HG03565 (cell line): ENCODE measurements around the gene AHDC1.
A peak's percentile ranks its signal among the peaks of the same experiment; 100 is the strongest.
"Not testable (repeated sequence)": the region's sequence is repeated elsewhere in the genome, so short reads cannot be mapped to it uniquely, and the experiment has no call there.

Experiments used
- ATAC-seq: cut with Tn5 transposase; IDR thresholded peaks from one replicate; pipeline ENCODE4 v1.9.1; 2021; ENCODE audit warnings: mild to moderate bottlenecking, moderate library complexity; ENCODE audit not compliant: unreplicated experiment

AHDC1 gene, protein sequence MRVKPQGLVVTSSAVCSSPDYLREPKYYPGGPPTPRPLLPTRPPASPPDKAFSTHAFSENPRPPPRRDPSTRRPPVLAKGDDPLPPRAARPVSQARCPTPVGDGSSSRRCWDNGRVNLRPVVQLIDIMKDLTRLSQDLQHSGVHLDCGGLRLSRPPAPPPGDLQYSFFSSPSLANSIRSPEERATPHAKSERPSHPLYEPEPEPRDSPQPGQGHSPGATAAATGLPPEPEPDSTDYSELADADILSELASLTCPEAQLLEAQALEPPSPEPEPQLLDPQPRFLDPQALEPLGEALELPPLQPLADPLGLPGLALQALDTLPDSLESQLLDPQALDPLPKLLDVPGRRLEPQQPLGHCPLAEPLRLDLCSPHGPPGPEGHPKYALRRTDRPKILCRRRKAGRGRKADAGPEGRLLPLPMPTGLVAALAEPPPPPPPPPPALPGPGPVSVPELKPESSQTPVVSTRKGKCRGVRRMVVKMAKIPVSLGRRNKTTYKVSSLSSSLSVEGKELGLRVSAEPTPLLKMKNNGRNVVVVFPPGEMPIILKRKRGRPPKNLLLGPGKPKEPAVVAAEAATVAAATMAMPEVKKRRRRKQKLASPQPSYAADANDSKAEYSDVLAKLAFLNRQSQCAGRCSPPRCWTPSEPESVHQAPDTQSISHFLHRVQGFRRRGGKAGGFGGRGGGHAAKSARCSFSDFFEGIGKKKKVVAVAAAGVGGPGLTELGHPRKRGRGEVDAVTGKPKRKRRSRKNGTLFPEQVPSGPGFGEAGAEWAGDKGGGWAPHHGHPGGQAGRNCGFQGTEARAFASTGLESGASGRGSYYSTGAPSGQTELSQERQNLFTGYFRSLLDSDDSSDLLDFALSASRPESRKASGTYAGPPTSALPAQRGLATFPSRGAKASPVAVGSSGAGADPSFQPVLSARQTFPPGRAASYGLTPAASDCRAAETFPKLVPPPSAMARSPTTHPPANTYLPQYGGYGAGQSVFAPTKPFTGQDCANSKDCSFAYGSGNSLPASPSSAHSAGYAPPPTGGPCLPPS (N-terminal part only)

DNA sequence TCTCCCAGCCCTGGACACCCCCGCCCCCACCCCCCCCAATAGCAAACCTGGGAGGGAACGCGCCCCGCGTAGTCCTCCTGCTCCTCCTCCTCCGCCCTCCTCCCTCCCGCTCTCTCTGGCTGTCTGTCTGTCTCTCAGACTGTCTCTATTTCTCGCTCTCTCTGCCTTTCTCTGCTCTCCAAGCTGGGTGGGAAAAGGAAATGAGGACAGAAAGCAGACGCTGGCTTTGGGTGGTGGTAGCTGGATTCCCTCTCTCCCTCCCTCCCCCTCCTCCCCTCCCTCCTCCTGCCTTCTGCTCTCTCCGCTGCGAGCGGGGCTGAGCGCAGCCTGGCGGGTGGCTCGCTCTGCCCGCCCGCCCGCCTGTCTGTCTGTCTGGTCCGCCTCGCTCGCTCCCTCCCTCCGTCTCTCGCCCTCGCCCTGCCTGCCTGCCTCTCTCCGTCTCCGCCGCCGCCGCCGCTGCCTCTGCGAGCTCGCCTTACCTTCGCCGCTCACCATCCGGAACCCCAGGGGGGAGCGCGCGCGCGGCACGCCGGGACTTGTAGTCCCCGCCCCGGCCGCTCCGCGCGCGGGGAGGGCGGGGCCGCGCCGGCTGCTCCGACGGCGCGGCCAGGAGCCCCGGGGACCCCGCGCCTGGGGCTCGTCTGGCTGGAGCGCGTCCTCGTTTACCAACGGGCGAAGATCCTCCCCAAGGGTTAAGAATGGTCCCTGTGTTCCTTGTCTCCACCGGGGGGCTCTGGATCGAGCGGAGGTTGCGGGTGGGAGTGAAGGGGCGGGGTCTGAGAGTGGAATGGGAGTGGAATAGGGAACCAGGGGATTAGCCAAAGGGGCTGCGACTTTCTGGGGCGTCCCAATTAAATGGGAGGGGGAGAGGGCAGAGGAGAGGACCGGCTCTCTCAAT lies at the start of gene AHDC1:
AHDC1 (minus strand) TSS at position 464 of the 898 bp plus-strand sequence. CDS start 52,029 bp downstream, outside the sequence.
- ATAC-seq, result peak; percentile 29

- ATAC-seq, result no peak
These were observed 48.3 kb upstream of the AHDC1 start for GRCh38 chr1:27652111-27652864.

DNA sequence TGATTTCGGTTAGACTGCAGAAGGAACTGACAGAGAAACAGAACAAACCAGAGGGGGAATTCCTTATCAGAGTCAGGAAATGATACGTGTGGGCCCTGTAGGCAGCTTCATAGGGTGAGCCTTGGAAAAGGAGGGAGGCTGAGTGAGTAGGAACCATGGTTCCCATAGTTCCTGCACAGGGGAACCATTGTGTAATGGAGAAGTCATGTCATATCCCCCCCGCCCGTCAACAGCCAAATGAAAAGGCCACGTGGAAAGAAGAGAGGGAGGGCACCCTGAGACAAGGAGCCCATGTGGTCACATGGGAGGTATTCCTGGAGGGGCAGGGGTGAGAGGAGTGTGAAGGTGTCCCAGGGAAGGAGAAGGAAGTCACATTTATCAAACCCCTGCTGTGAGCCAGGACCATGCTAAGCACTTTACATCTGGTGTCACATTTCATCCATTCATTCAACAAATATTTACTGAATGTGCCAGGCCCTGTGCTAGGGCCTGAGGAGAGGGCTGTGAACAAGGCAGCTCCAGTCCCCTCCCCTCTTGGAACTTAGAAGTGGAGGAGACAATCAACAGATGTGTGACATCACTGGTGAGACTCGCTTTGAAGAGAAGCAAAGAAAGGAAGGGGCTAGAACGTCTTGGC lies 46.7 kb upstream of the AHDC1 start:
- no peak for ATAC-seq

- no peak for ATAC-seq
These were observed 46.2 kb upstream of the AHDC1 start for GRCh38 chr1:27650171-27650538.

DNA sequence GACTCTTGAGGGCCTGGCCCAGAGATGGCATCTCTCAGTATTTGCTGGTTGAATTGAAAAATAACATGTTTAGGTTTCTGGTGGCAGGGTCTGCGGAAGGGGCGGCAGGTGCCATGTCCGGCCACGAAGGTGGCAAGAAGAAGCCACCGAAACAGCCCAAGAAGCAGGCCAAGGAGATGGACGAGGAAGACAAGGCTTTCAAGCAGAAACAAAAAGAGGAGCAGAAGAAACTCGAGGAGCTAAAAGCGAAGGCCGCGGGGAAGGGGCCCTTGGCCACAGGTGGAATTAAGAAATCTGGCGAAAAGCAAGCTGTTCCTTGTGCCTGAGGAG lies 45.3 kb upstream of the AHDC1 start:
- no peak for ATAC-seq

GRCh38 chr1:27648602-27649305 lies 44.8 kb upstream of the AHDC1 start:
- no peak for ATAC-seq

DNA sequence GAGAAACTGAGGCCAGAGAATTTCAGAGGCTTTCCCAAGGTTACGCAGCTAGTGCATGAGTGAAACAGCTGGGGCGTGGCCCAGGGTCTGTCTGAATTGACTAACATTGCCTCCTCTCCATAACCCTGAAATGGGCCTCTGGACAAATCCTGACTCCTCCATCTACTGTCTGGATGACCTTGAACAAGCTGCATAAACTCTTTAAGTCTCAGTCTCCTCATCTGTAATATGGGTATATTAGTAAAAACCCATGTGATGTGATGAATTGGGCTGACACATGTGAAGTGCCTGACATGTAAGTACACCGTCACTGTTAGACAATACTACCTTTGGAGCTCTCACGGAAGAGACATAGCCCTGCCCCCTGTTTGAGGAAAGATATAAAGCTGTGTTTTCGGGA lies 43.4 kb upstream of the AHDC1 start:
- ATAC-seq, result no peak

DNA sequence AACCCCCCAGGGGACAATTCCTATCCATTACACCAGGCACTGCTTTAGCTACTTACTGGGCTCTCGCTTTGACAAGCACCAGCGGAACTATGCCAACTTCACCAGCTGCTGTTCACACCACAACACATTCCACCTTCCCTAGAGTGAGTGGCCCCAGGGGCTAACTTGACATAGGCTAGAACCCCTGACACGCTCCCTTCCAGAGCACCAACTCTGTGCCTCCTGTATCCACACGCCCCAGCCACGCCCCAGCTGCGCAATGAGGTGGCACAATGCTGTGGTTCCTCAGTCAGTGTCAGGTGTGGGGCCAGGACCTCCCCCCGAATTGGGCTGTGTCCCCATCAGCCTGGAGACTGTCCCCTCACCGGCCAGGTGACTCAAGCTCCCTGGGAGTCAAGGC lies 42.7 kb upstream of the AHDC1 start:
- ATAC-seq, result no peak

DNA sequence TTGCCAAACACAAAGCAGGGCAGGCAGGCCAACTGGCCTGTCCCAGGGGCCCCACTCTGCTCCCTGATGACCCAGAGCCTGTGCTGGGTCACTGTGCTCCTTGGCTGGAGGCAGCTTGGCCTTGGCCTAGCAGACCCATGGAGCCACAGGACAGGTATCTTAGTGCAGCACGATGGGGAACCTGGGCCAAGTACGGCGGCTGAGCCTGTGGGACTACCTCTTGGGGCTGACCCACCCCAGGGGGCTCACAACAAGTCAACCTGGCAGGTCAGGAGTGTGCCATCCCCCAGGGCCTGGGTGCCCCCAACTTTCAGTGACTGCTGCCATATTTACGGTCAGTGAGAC lies 41.1 kb upstream of the AHDC1 start:
- ATAC-seq, result no peak

DNA sequence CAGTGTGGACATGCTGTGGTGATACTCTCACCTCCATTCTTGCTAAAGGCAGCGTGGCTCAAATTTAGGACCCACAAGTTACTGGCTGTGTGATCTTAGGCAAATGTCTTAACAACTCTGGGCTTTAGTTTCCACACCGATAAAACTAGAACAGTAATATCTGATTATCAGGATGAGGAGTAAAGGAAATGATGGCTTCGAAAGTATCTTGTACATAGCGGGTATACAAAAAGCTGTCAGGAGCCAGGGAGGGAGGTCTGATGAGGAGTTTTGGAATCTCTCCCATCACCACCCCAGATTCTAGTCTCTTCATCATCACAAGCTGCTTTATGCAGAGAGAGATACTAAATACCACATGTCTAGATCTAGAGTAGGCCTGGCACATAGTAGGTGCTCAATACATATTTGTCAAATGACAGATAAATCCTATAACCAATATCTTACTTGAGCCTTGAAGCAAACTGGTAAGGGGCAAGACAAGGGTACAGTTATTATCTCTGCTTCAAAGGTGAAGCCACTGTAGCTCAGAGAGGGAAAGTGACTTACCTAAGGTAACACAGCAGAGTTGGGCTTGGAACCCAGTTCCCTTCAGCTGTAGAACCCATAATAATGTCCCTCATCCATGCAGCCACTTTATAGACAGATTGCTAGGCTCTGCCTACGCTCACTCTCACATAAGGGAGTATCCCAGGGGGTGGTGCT lies 40.6 kb upstream of the AHDC1 start:
- no peak for ATAC-seq

DNA sequence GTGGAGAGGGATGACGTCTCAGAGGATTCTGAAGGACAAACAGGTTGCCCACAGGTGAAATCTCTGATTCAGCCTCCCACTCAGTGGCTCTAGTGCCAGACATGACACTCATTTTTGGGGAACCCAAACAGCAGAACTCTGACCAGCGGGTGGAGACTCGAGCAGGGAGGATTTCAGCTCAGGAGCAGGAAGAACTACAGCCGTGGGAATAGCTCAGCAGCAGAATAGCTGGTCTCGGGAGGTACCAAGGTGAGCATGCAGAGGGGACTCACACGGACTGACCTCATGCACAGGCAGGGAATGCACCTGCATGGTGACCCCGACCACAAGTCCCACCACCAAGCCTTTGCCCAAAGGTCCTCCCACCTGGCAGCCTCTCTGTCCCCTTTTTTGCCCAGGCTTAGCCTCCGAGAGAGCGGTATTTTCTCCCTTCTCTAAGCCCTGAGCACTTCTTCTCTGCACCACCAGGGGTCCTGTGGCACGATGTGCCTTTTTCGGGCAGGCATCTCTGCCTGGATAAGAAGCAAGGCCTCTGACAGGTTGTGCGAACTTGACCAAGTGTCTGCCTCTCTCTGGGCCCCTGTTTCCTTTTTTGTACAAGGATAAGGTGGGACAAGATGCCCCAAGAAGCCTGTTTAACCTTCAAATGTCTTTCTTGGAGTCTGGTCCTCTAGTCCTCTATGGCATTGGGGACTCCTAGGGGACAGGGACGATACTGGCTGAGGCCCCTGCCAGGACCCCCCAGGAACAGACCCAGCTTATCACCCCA lies 39.8 kb upstream of the AHDC1 start:
- ATAC-seq, result no peak

GRCh38 chr1:27640514-27640913 lies 36.6 kb upstream of the AHDC1 start:
- ATAC-seq, result not testable (repeated sequence)

- no peak for ATAC-seq
These were observed 34.9 kb upstream of the AHDC1 start for GRCh38 chr1:27638805-27639204.

- ATAC-seq, result no peak
These were observed 34.2 kb upstream of the AHDC1 start for GRCh38 chr1:27638047-27638734.

DNA sequence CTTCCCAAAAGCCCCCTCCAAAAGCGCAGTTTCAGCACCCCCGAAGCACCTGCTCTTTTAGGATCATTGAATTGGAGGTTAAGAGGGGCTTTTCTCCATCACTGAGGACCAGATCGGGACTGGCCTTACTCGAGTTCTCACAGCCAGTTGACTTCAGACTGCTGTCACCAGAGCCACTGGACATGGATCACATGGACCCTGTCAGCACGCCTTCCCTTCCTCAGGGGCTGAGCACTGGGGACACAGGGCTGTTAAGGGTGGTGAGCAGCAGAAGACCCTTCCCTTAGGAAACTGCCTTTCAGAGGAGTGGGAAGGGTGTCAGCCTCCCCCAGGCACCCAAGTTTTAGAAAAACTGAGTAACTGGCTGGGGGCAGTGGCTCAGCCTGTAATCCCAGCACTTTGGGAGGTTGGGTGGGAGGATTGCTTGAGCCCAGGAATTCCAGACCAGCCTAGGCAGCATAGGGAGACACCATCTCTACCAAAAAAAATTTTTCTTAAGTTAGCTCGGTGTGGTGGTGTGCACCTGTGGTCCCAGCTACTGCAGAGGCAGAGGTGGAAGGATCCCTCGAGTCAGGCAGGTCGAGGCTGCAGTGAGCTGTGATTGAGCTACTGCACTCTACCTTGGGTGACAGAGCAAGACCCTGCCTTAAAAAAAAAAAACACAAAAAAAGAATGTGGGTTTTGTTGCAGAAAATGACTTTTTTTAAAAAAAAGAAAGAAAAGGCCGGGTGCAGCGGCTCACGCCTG lies 31.6 kb upstream of the AHDC1 start:
- no peak for ATAC-seq

DNA sequence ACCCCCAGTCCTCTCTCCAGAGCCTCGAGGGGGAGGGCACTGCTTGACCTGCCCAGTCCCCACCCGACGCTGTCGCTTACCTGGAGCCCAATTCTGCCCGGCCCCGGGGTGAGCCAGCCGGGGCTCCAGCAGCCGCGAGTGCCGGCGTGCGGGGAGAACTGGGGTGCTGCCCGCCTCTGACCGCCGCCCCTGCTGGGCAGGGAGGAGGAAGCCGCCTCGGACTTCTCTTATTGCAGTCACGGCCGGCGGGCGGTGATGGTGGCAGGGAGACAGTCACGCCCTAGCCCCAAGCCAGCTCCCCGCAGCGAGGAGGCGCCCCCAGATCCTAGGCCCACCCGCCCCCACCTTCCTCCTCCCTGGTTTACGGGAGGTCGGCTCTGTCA lies 31.0 kb upstream of the AHDC1 start, which contains the start of gene FGR:
FGR (minus strand) TSS at position 201 of the 383 bp plus-strand sequence. CDS start 11,269 bp downstream, outside the sequence.
- no peak for ATAC-seq
